Stimulated activated naive CD8-positive, alpha-beta T cell treated with anti-CD3 and anti-CD28 coated beads, Interleukin-15, Interleukin-2, amounts not matched to agents 100 ng/mL and 50 ng/mL, for 24 hours (primary cell): ENCODE data around the gene MAPK11.

ENCODE experiments used
- H3K27ac Mint-ChIP-seq: one replicate; pipeline ENCODE4 v1.8.0; 2021; ENCODE audit warnings: mild to moderate bottlenecking, mixed read lengths
- H3K27me3 Mint-ChIP-seq: one replicate; pipeline ENCODE4 v1.8.0; 2021; ENCODE audit warnings: mixed read lengths
- H3K36me3 Mint-ChIP-seq: one replicate; pipeline ENCODE4 v1.8.0; 2021; ENCODE audit warnings: low read depth, mixed read lengths
- H3K4me1 Mint-ChIP-seq: one replicate; pipeline ENCODE4 v1.8.0; 2021; ENCODE audit warnings: low read depth, mixed read lengths
- H3K4me3 Mint-ChIP-seq: one replicate; pipeline ENCODE4 v1.8.0; 2021; ENCODE audit warnings: mild to moderate bottlenecking, mixed read lengths
- H3K9me3 Mint-ChIP-seq: one replicate; pipeline ENCODE4 v1.8.0; 2021; ENCODE audit warnings: mixed read lengths

The MAPK11 gene

GRCh38 chr22:50292643-50293440 is 22.7 kb upstream of the MAPK11 start:
- Mint-ChIP-seq H3K4me1 (peaks cover 18% of the 10 kb centered on the region), H3K36me3 (no peaks in the 10 kb centered on the region), H3K27ac (peak overlapping the region; percentile 65), H3K27me3 (peaks cover 9% of the 10 kb centered on the region), H3K9me3 (no peaks in the 10 kb centered on the region), H3K4me3 (peak overlapping the region; percentile 73)

GRCh38 chr22:50289942-50290630 is 19.9 kb upstream of the MAPK11 start:
- Mint-ChIP-seq H3K4me3 (no peak overlapping the region), H3K4me1 (peaks cover 15% of the 10 kb centered on the region), H3K9me3 (no peaks in the 10 kb centered on the region), H3K27me3 (peaks cover 6% of the 10 kb centered on the region), H3K27ac (no peak overlapping the region), H3K36me3 (no peaks in the 10 kb centered on the region)

- Mint-ChIP-seq H3K9me3 (no peaks in the 10 kb centered on the region), H3K27ac (no peak overlapping the region), H3K4me1 (peaks cover 15% of the 10 kb centered on the region), H3K27me3 (peaks cover 6% of the 10 kb centered on the region), H3K36me3 (no peaks in the 10 kb centered on the region), H3K4me3 (no peak overlapping the region)
Observed at GRCh38 chr22:50289151-50289941, 19.2 kb upstream of the MAPK11 start.

- no peak overlapping the region for H3K4me3 Mint-ChIP-seq
- H3K9me3 Mint-ChIP-seq: no peaks in the 10 kb centered on the region
- H3K36me3 Mint-ChIP-seq: no peaks in the 10 kb centered on the region
- H3K27me3 Mint-ChIP-seq: peaks cover 4% of the 10 kb centered on the region
- H3K4me1 Mint-ChIP-seq: peaks cover 12% of the 10 kb centered on the region
- no peak overlapping the region for H3K27ac Mint-ChIP-seq
Observed at GRCh38 chr22:50287731-50288130, 17.6 kb upstream of the MAPK11 start.

- no peak overlapping the region for H3K4me3 Mint-ChIP-seq
- H3K36me3 Mint-ChIP-seq: no peaks in the 10 kb centered on the region
- H3K4me1 Mint-ChIP-seq: peaks cover 4% of the 10 kb centered on the region
- H3K27ac Mint-ChIP-seq: no peak overlapping the region
- H3K9me3 Mint-ChIP-seq: no peaks in the 10 kb centered on the region
- no peaks in the 10 kb centered on the region for H3K27me3 Mint-ChIP-seq
Observed at GRCh38 chr22:50286701-50287318, 16.6 kb upstream of the MAPK11 start.

GRCh38 chr22:50286275-50286674 is 16.1 kb upstream of the MAPK11 start:
- Mint-ChIP-seq H3K9me3 (no peaks in the 10 kb centered on the region), H3K27ac (no peak overlapping the region), H3K4me3 (no peak overlapping the region), H3K4me1 (no peaks in the 10 kb centered on the region), H3K27me3 (no peaks in the 10 kb centered on the region), H3K36me3 (no peaks in the 10 kb centered on the region)

- H3K27ac Mint-ChIP-seq: no peak overlapping the region
- no peaks in the 10 kb centered on the region for H3K27me3 Mint-ChIP-seq
- H3K4me3 Mint-ChIP-seq: no peak overlapping the region
- H3K36me3 Mint-ChIP-seq: no peaks in the 10 kb centered on the region
- no peaks in the 10 kb centered on the region for H3K9me3 Mint-ChIP-seq
- no peaks in the 10 kb centered on the region for H3K4me1 Mint-ChIP-seq
Observed at GRCh38 chr22:50285568-50286229, 15.5 kb upstream of the MAPK11 start.

GRCh38 chr22:50284479-50284878 is 14.3 kb upstream of the MAPK11 start:
- H3K27me3 Mint-ChIP-seq: no peaks in the 10 kb centered on the region
- no peak overlapping the region for H3K27ac Mint-ChIP-seq
- no peaks in the 10 kb centered on the region for H3K4me1 Mint-ChIP-seq
- no peak overlapping the region for H3K4me3 Mint-ChIP-seq
- no peaks in the 10 kb centered on the region for H3K36me3 Mint-ChIP-seq
- no peaks in the 10 kb centered on the region for H3K9me3 Mint-ChIP-seq

GRCh38 chr22:50283821-50284220 is 13.6 kb upstream of the MAPK11 start:
- no peak overlapping the region for H3K27ac Mint-ChIP-seq
- H3K27me3 Mint-ChIP-seq: no peaks in the 10 kb centered on the region
- no peaks in the 10 kb centered on the region for H3K9me3 Mint-ChIP-seq

GRCh38 chr22:50282361-50283155 is 12.4 kb upstream of the MAPK11 start:
- no peak overlapping the region for H3K27ac Mint-ChIP-seq
- no peaks in the 10 kb centered on the region for H3K27me3 Mint-ChIP-seq
- no peak overlapping the region for H3K4me3 Mint-ChIP-seq
- no peaks in the 10 kb centered on the region for H3K36me3 Mint-ChIP-seq
- no peaks in the 10 kb centered on the region for H3K9me3 Mint-ChIP-seq
- H3K4me1 Mint-ChIP-seq: no peaks in the 10 kb centered on the region

More at GRCh38 chr22:50283821-50284220, 13.6 kb upstream of the MAPK11 start:
- Mint-ChIP-seq H3K36me3 (no peaks in the 10 kb centered on the region), H3K4me3 (no peak overlapping the region), H3K4me1 (no peaks in the 10 kb centered on the region)

GRCh38 chr22:50281957-50282356 is 11.8 kb upstream of the MAPK11 start:
- Mint-ChIP-seq H3K27ac (no peak overlapping the region), H3K9me3 (no peaks in the 10 kb centered on the region), H3K4me3 (no peak overlapping the region), H3K27me3 (no peaks in the 10 kb centered on the region), H3K36me3 (no peaks in the 10 kb centered on the region), H3K4me1 (no peaks in the 10 kb centered on the region)

- Mint-ChIP-seq H3K9me3 (no peaks in the 10 kb centered on the region), H3K4me3 (no peak overlapping the region), H3K27me3 (no peaks in the 10 kb centered on the region), H3K27ac (no peak overlapping the region), H3K36me3 (no peaks in the 10 kb centered on the region), H3K4me1 (no peaks in the 10 kb centered on the region)
Observed at GRCh38 chr22:50281384-50281760, 11.2 kb upstream of the MAPK11 start.

- H3K4me3 Mint-ChIP-seq: no peak overlapping the region
- no peaks in the 10 kb centered on the region for H3K9me3 Mint-ChIP-seq
- no peaks in the 10 kb centered on the region for H3K27me3 Mint-ChIP-seq
- H3K27ac Mint-ChIP-seq: no peak overlapping the region
- H3K36me3 Mint-ChIP-seq: no peaks in the 10 kb centered on the region
- no peaks in the 10 kb centered on the region for H3K4me1 Mint-ChIP-seq
Observed at GRCh38 chr22:50280708-50281383, 10.7 kb upstream of the MAPK11 start.
